CD14-positive monocyte (primary cell): ENCODE measurements around the gene PLS1. TPM values are rescaled to one million over a fixed set of nuclear protein-coding genes. Genes with fewer than 3 reads are reported as not detected.
"Not testable (repeated sequence)": the region's sequence is repeated elsewhere in the genome, so short reads cannot be mapped to it uniquely, and the experiment has no call there.

Source experiments
- DNase-seq, 3 donors: peaks; one replicate each; pipeline ENCODE4 v3.0.0-alpha.2; 2011 to 2022
- H2AFZ ChIP-seq: 2 replicates; pipeline ENCODE4 v1.6.0; 2012; ENCODE audit warnings: mild to moderate bottlenecking, low read depth, low read length, inconsistent platforms; ENCODE audit not compliant: insufficient read depth, poor library complexity, severe bottlenecking
- H3K27ac ChIP-seq, 2 donors: 1 replicate in 1 of 2; 2 replicates in 1 of 2; pipeline ENCODE4 v1.5.1; 2012 to 2013; ENCODE audit warnings: low read length in 2 of 2, control low read depth in 1 of 2, inconsistent platforms in 1 of 2, low read depth in 1 of 2, mild to moderate bottlenecking in 1 of 2
- H3K27me3 ChIP-seq, 2 donors: one replicate each; pipeline versions ENCODE4 v1.6.0 to v1.6.1; 2011 to 2013; ENCODE audit warnings: low read length in 2 of 2; ENCODE audit not compliant: control insufficient read depth in 2 of 2, insufficient read depth in 2 of 2
- H3K36me3 ChIP-seq, 2 donors: replicated peaks in 1 of 2; 1 replicate in 1 of 2; 2 replicates in 1 of 2; pipeline versions ENCODE4 v1.5.1 to v1.6.1; 2012 to 2013; ENCODE audit warnings: low read length in 2 of 2, control low read depth in 1 of 2, inconsistent platforms in 1 of 2, mild to moderate bottlenecking in 1 of 2; ENCODE audit not compliant: insufficient read depth in 2 of 2, control insufficient read depth in 1 of 2
- H3K4me1 ChIP-seq, 2 donors: 1 replicate in 1 of 2; 2 replicates in 1 of 2; pipeline versions ENCODE4 v1.5.1 to v1.6.1; 2012 to 2013; ENCODE audit warnings: low read length in 2 of 2, control low read depth in 1 of 2, inconsistent platforms in 1 of 2, mild to moderate bottlenecking in 1 of 2, moderate library complexity in 1 of 2; ENCODE audit not compliant: insufficient read depth in 2 of 2, control insufficient read depth in 1 of 2
- H3K4me2 ChIP-seq: replicated peaks from 2 replicates; pipeline ENCODE3; 2012; ENCODE audit warnings: low read length, moderate library complexity, mild to moderate bottlenecking; ENCODE audit not compliant: poor library complexity, severe bottlenecking; ENCODE audit errors: extremely low read depth
- H3K4me3 ChIP-seq, 3 experiments: fragments of 200-600 bp in 1 of 3; sonication (generic) in 1 of 3; replicated peaks in 1 of 3; 1 replicate in 2 of 3; 2 replicates in 1 of 3; pipeline ENCODE4 v1.5.1; 2011 to 2013; ENCODE audit warnings: low read length in 3 of 3, mild to moderate bottlenecking in 3 of 3, control low read depth in 2 of 3, low read depth in 2 of 3, inconsistent platforms in 1 of 3, moderate library complexity in 1 of 3
- H3K79me2 ChIP-seq: 2 replicates; pipeline ENCODE4 v1.6.0; 2012; ENCODE audit warnings: mild to moderate bottlenecking, control low read depth, inconsistent platforms, low read length, moderate library complexity; ENCODE audit not compliant: insufficient read depth
- H3K9ac ChIP-seq: 2 replicates; pipeline ENCODE4 v1.6.0; 2017; ENCODE audit warnings: low read length, mild to moderate bottlenecking; ENCODE audit not compliant: insufficient read depth, poor library complexity, severe bottlenecking
- H3K9me3 ChIP-seq, 2 donors: replicated peaks in 1 of 2; 1 replicate in 1 of 2; 2 replicates in 1 of 2; pipeline versions ENCODE4 v1.5.1 to v1.6.1; 2012 to 2013; ENCODE audit warnings: low read length in 2 of 2, control low read depth in 1 of 2; ENCODE audit not compliant: control insufficient read depth in 1 of 2, insufficient read depth in 1 of 2
- H4K20me1 ChIP-seq: 2 replicates; pipeline ENCODE4 v1.6.0; 2012; ENCODE audit warnings: mild to moderate bottlenecking, low read length, control low read depth, moderate library complexity; ENCODE audit not compliant: insufficient read depth
- H3K27ac Mint-ChIP-seq, 7 donors: one replicate each; pipeline ENCODE4 v1.8.0; 2020; ENCODE audit warnings: mild to moderate bottlenecking in 7 of 7, mixed read lengths in 7 of 7, moderate library complexity in 6 of 7, inconsistent platforms in 2 of 7
- H3K27me3 Mint-ChIP-seq, 3 donors: one replicate each; pipeline ENCODE4 v1.8.0; 2021 to 2022; ENCODE audit warnings: low read depth in 3 of 3, mild to moderate bottlenecking in 3 of 3, mixed read lengths in 3 of 3, moderate library complexity in 3 of 3, inconsistent platforms in 1 of 3
- H3K36me3 Mint-ChIP-seq, 2 donors: one replicate each; pipeline ENCODE4 v1.8.0; 2020; ENCODE audit warnings: mixed read lengths in 2 of 2, inconsistent platforms in 1 of 2, mild to moderate bottlenecking in 1 of 2
- H3K4me1 Mint-ChIP-seq: one replicate; pipeline ENCODE4 v1.8.0; 2020; ENCODE audit warnings: mild to moderate bottlenecking, mixed read lengths
- H3K4me3 Mint-ChIP-seq, 2 donors: one replicate each; pipeline ENCODE4 v1.8.0; 2020; ENCODE audit warnings: mild to moderate bottlenecking in 2 of 2, mixed read lengths in 2 of 2, moderate library complexity in 1 of 2
- H3K9me3 Mint-ChIP-seq, 7 donors: one replicate each; pipeline ENCODE4 v1.8.0; 2020 to 2022; ENCODE audit warnings: mixed read lengths in 7 of 7, mild to moderate bottlenecking in 6 of 7, moderate library complexity in 6 of 7, inconsistent platforms in 2 of 7
- WGBS: methylation state at CpG from one replicate; pipeline ENCODE4 v1.1.5; 2013; ENCODE audit warnings: missing lambda C conversion rate; ENCODE audit not compliant: insufficient coverage; 5-methylcytosine and 5-hydroxymethylcytosine counted together
- intact Hi-C, 2 donors: fragments of 100-400 bp; cut with micrococcal nuclease; formaldehyde crosslinking; loops; one replicate each; pipeline versions ENCODE4 v1.15.0 to v1.15.1; 2023
- polyA plus RNA-seq, 3 donors: library from polyadenylated mRNA; depleted of rRNA in 1 of 3; unstranded in 2 of 3; stranded (reverse) in 1 of 3; fragments of 300-500 nt in 2 of 3; fragments of >200 nt in 1 of 3; fragmentation: Illumina TruSeq in 2 of 3; gene quantifications; 1 replicate in 2 of 3; 2 replicates in 1 of 3; pipeline ENCODE4 v1.2.3, GENCODE V29; 2012 to 2021
- TF ChIP-seq, protein P1 (sequence below): fragments of 200-600 bp; IDR thresholded peaks from one replicate; pipeline ENCODE4 v1.8.0; 2022; ENCODE audit warnings: antibody characterized with exemption, mild to moderate bottlenecking

The PLS1 gene
- polyA plus RNA-seq, 3 donors = 0.09 to 0.17 TPM; not detected in 1

DNA sequence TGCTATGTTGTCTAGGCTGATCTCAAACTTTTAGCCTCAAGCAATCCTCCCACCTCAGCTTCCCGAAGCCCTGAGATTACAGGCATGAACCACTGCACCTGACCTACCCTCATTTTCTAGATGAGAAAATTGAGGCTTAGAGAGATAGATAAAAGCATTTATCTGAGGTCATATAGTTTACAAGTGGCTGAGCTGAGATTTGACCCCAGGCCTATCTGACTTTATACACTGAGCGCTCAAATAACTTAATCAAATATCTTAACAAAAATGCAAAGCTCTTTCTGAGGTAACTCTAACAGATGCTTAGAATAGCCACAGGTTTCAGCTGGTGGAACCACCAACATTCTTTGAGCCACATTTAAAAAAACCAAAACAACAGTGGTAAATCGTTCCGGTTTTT, 5.5 kb downstream of the PLS1 start:
- Mint-ChIP-seq H3K27me3 (peaks cover 2 to 6% (median 5%) of the 10 kb centered on the region in 3 donors), H3K9me3 (peaks cover 0 to 3% (median 0%) of the 10 kb centered on the region in 7 donors), H3K36me3 (no peaks in the 10 kb centered on the region), H3K27ac (no peak overlapping the region), H3K4me3 (no peak overlapping the region), H3K4me1 (peaks cover 7% of the 10 kb centered on the region)
- Histone ChIP-seq H3K4me1 (peaks cover 2 to 4% of the 10 kb centered on the region in 2 donors), H4K20me1 (no peaks in the 10 kb centered on the region), H3K4me3 (no peak overlapping the region), H3K36me3 (no peaks in the 10 kb centered on the region), H3K4me2 (no peak overlapping the region), H3K9me3 (no peaks in the 10 kb centered on the region), H2AFZ (peak overlapping the region; percentile 8), H3K79me2 (no peaks in the 10 kb centered on the region), H3K9ac (no peak overlapping the region), H3K27ac (no peak overlapping the region), H3K27me3 (peaks cover 0 to 4% of the 10 kb centered on the region in 2 donors)
- TF ChIP-seq, protein P1, sequence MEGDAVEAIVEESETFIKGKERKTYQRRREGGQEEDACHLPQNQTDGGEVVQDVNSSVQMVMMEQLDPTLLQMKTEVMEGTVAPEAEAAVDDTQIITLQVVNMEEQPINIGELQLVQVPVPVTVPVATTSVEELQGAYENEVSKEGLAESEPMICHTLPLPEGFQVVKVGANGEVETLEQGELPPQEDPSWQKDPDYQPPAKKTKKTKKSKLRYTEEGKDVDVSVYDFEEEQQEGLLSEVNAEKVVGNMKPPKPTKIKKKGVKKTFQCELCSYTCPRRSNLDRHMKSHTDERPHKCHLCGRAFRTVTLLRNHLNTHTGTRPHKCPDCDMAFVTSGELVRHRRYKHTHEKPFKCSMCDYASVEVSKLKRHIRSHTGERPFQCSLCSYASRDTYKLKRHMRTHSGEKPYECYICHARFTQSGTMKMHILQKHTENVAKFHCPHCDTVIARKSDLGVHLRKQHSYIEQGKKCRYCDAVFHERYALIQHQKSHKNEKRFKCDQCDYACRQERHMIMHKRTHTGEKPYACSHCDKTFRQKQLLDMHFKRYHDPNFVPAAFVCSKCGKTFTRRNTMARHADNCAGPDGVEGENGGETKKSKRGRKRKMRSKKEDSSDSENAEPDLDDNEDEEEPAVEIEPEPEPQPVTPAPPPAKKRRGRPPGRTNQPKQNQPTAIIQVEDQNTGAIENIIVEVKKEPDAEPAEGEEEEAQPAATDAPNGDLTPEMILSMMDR = no peak
- intact Hi-C loops = no loop called here
- WGBS = 100% methylated on average over 1 of the region's 4 CpGs
- no peak for DNase-seq

DNA sequence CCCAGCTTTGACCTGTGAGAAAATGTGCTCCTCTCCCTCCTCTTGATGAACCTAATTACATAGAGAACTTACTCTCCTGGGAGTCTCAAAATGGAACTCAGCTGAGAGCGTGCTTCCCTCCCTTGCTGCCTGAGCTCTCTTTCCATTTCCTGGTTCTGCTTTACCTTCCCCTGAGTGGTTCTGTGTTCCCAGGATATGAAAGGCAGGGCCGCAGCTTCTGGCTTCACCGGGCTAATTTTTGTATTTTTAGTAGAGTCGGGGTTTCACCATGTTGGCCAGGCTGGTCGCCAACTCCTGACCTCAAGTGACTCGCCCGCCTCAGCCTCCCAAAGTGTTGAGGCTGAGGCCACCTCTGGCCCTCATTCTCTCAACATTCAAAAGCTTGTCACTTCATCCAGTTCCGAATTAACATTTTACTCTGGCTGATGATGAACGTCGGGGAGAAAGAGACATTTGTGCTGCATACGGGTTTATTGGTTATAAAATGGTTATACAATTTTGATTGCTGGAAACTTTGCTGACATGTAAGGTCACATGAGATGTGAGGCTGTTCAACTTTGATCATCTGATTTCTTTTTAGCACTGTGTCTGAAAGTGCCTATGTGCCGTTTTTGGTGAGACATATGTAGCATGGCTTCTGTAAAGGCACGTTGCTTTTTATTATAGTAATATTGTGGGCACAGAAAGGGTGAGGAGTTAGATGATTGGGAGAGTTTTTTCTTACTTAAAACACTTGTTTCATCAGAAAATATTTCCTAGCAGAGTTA, 6.6 kb downstream of the PLS1 start:
- peaks cover 0 to 3% (median 0%) of the 10 kb centered on the region in 7 donors for H3K9me3 Mint-ChIP-seq
- intact Hi-C loops = no loop called here

DNA sequence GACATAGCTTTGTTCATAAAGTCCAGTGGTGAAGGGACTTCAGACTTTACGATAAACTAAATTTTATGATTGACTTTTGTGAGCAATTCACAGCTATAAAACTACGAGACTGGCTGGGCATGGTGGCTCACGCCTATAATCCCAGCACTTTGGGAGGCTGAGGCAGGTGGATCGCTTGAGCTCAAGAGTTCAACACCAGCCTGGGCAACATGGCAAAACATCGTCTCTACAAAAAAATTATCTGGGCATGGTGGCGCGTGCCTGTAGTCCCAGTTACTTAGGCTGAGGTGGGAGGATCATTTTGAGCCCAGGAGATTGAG, 7.2 kb downstream of the PLS1 start:
- not testable (repeated sequence) for H3K9me3 Mint-ChIP-seq, H3K9ac ChIP-seq, H3K27ac ChIP-seq

More for the DNA sequence above, 6.6 kb downstream of the PLS1 start:
- H3K4me1 Mint-ChIP-seq = peaks cover 4% of the 10 kb centered on the region
- no peak overlapping the region for H3K4me3 Mint-ChIP-seq
- Histone ChIP-seq H2AFZ (no peak overlapping the region), H3K9ac (no peak overlapping the region), H3K27ac (no peak overlapping the region), H3K4me1 (no peaks in the 10 kb centered on the region), H4K20me1 (no peaks in the 10 kb centered on the region), H3K9me3 (no peaks in the 10 kb centered on the region), H3K27me3 (no peaks in the 10 kb centered on the region), H3K36me3 (no peaks in the 10 kb centered on the region), H3K79me2 (no peaks in the 10 kb centered on the region), H3K4me2 (no peak overlapping the region), H3K4me3 (no peak overlapping the region)
- DNase-seq = no peak
- peaks cover 0 to 2% (median 1%) of the 10 kb centered on the region in 3 donors for H3K27me3 Mint-ChIP-seq
- H3K27ac Mint-ChIP-seq = no peak overlapping the region
- 93% methylated on average over 6 of the region's 13 CpGs for WGBS
- H3K36me3 Mint-ChIP-seq = no peaks in the 10 kb centered on the region
- TF ChIP-seq, protein P1 = no peak

More for the DNA sequence above, 7.2 kb downstream of the PLS1 start:
- H3K27me3 ChIP-seq, DNase-seq, H3K27ac Mint-ChIP-seq, H3K27me3 Mint-ChIP-seq, H2AFZ ChIP-seq, H3K9me3 ChIP-seq, H3K4me1 Mint-ChIP-seq, H3K4me3 ChIP-seq, H3K4me3 Mint-ChIP-seq, H4K20me1 ChIP-seq, H3K4me1 ChIP-seq, H3K4me2 ChIP-seq, H3K79me2 ChIP-seq, H3K36me3 Mint-ChIP-seq, H3K36me3 ChIP-seq, intact Hi-C loops: not testable (repeated sequence)
- 91% methylated on average over 4 of the region's 7 CpGs for WGBS
